Caco-2 (cell line): ENCODE data around the gene GPR37. TPM values are rescaled to one million over a fixed set of nuclear protein-coding genes. Genes with fewer than 3 reads are reported as not detected.

Source experiments
- BruUV-seq: library from RNA; stranded (reverse); fragments of 400-500 nt; replicated peaks from 2 replicates; lab custom pipeline; 2021; lab: Mats Ljungman, UMichigan
- CTCF ChIA-PET: fragments of 300-600 bp; sonication (Branson Sonifier 250); formaldehyde crosslinking; loops from one replicate; lab custom pipeline; 2022; ENCODE audit warnings: antibody characterized with exemption; lab: Charles Lee
- POLR2A ChIA-PET: fragments of 300-600 bp; sonication (Branson Sonifier 250); formaldehyde crosslinking; loops from one replicate; lab custom pipeline; 2022; ENCODE audit warnings: antibody characterized with exemption; lab: Charles Lee
- DNase-seq, 2 experiments: peaks; one replicate each; pipeline versions ENCODE4 v3.0.0 to v3.0.0-alpha.2; 2020 to 2022
- H3K27me3 ChIP-seq: replicated peaks from 2 replicates; pipeline ENCODE4 v1.6.0; 2011; ENCODE audit warnings: low read length; ENCODE audit not compliant: control insufficient read depth, insufficient read depth
- H3K36me3 ChIP-seq: 2 replicates; pipeline ENCODE4 v1.5.1; 2011; ENCODE audit warnings: low read length; ENCODE audit not compliant: control insufficient read depth, insufficient read depth
- H3K4me1 ChIP-seq: fragments of 250-450 bp; sonication (Bioruptor Pico); 2 replicates; pipeline ENCODE4 v1.5.1; 2020; ENCODE audit warnings: mild to moderate bottlenecking
- H3K4me3 ChIP-seq: 2 replicates; pipeline ENCODE4 v1.5.1; 2011; ENCODE audit warnings: low read depth, mild to moderate bottlenecking, control low read depth, low read length
- H3K9me3 ChIP-seq: fragments of 250-450 bp; sonication (Bioruptor Pico); 2 replicates; pipeline ENCODE4 v1.5.1; 2020; ENCODE audit warnings: mild to moderate bottlenecking, moderate library complexity
- H3K27ac Mint-ChIP-seq: one replicate; pipeline ENCODE4 v1.8.0; 2022; ENCODE audit warnings: mixed read lengths; ENCODE audit not compliant: unreplicated experiment
- H3K27me3 Mint-ChIP-seq: one replicate; pipeline ENCODE4 v1.8.0; 2022; ENCODE audit warnings: mixed read lengths; ENCODE audit not compliant: insufficient read depth, unreplicated experiment
- H3K36me3 Mint-ChIP-seq: one replicate; pipeline ENCODE4 v1.8.0; 2022; ENCODE audit warnings: mild to moderate bottlenecking, mixed read lengths; ENCODE audit not compliant: insufficient read depth, unreplicated experiment
- H3K4me1 Mint-ChIP-seq: one replicate; pipeline ENCODE4 v1.8.0; 2022; ENCODE audit warnings: low read depth, mixed read lengths; ENCODE audit not compliant: unreplicated experiment
- H3K4me3 Mint-ChIP-seq: one replicate; pipeline ENCODE4 v1.8.0; 2022; ENCODE audit warnings: mild to moderate bottlenecking, moderate library complexity, mixed read lengths; ENCODE audit not compliant: unreplicated experiment
- H3K9me3 Mint-ChIP-seq: one replicate; pipeline ENCODE4 v1.8.0; 2022; ENCODE audit warnings: mixed read lengths; ENCODE audit not compliant: unreplicated experiment
- CTCF ChIP-seq, 2 experiments: fragments of 200-600 bp in 1 of 2; IDR thresholded peaks; 1 replicate in 1 of 2; 2 replicates in 1 of 2; pipeline versions ENCODE4 v1.5.1 to v1.8.0; 2011 to 2022; ENCODE audit warnings: antibody characterized with exemption in 1 of 2, control low read depth in 1 of 2, inconsistent platforms in 1 of 2, low read depth in 1 of 2, low read length in 1 of 2, mild to moderate bottlenecking in 1 of 2, moderate library complexity in 1 of 2; ENCODE audit not compliant: insufficient read depth in 1 of 2, severe bottlenecking in 1 of 2, unreplicated experiment in 1 of 2
- intact Hi-C: fragments of 100-400 bp; cut with micrococcal nuclease; formaldehyde crosslinking; loops from one replicate; pipeline ENCODE4 v1.10.0; 2022; ENCODE audit not compliant: unreplicated experiment
- total RNA-seq: library from RNA; stranded (reverse); gene quantifications from 2 replicates; pipeline ENCODE4 v1.2.3, GENCODE V29; 2022

GPR37 gene
- total RNA-seq, 1 experiment from 2014 or later = 0.50 TPM

- H3K4me1 ChIP-seq = no peaks in the 10 kb centered on the region
- no peak overlapping the region for H3K4me3 Mint-ChIP-seq
- no peaks in the 10 kb centered on the region for H3K36me3 ChIP-seq
- peak in 1 of 2 experiments; percentile 1 for DNase-seq
- no peaks in the 10 kb centered on the region for H3K9me3 ChIP-seq
- H3K27ac Mint-ChIP-seq = no peak overlapping the region
- intact Hi-C loops = no loop called here
- H3K27me3 ChIP-seq = no peaks in the 10 kb centered on the region
- ChIA-PET CTCF (no interaction called here), POLR2A (interaction anchor here (0.7 kb wide), 1 partner anchor 13 kb away, joined by 3 read pairs; no protein-coding TSS in a partner anchor)
- no peak for TF ChIP-seq CTCF (IDR thresholded peaks at IDR 0.05; ENCODE audit: insufficient read depth in 1 of 2, low read depth in 1 of 2, low read length in 1 of 2, severe bottlenecking in 1 of 2, unreplicated experiment in 1 of 2)
- no peak overlapping the region for H3K4me3 ChIP-seq
- H3K9me3 Mint-ChIP-seq = no peaks in the 10 kb centered on the region
- no TSS peak for BruUV-seq
- H3K27me3 Mint-ChIP-seq = no peaks in the 10 kb centered on the region
- H3K36me3 Mint-ChIP-seq = no peaks in the 10 kb centered on the region
- no peaks in the 10 kb centered on the region for H3K4me1 Mint-ChIP-seq
These were observed 45.4 kb downstream of the GPR37 start for GRCh38 chr7:124720195-124720594.

GRCh38 chr7:124718032-124718766 is 47.4 kb downstream of the GPR37 start:
- CTCF ChIA-PET = no interaction called here
- intact Hi-C loops = no loop called here
- no peak for DNase-seq

GRCh38 chr7:124716894-124717293 is 48.7 kb downstream of the GPR37 start:
- H3K27me3 Mint-ChIP-seq = peaks cover 1% of the 10 kb centered on the region
- DNase-seq = no peak
- H3K36me3 ChIP-seq = no peaks in the 10 kb centered on the region
- ChIA-PET POLR2A (no interaction called here), CTCF (no interaction called here)
- H3K27me3 ChIP-seq = no peaks in the 10 kb centered on the region
- no peak overlapping the region for H3K4me3 ChIP-seq
- no peak for TF ChIP-seq CTCF (IDR thresholded peaks at IDR 0.05; ENCODE audit: insufficient read depth in 1 of 2, low read depth in 1 of 2, low read length in 1 of 2, severe bottlenecking in 1 of 2, unreplicated experiment in 1 of 2)
- no peaks in the 10 kb centered on the region for H3K36me3 Mint-ChIP-seq
- no TSS peak for BruUV-seq
- no peaks in the 10 kb centered on the region for H3K4me1 Mint-ChIP-seq
- no peaks in the 10 kb centered on the region for H3K9me3 ChIP-seq
- no peak overlapping the region for H3K27ac Mint-ChIP-seq
- no peaks in the 10 kb centered on the region for H3K4me1 ChIP-seq
- no peak overlapping the region for H3K4me3 Mint-ChIP-seq
- intact Hi-C loops = no loop called here
- H3K9me3 Mint-ChIP-seq = no peaks in the 10 kb centered on the region

More at GRCh38 chr7:124718032-124718766, 47.4 kb downstream of the GPR37 start:
- no peaks in the 10 kb centered on the region for H3K9me3 ChIP-seq
- Mint-ChIP-seq H3K4me1 (no peaks in the 10 kb centered on the region), H3K27me3 (no peaks in the 10 kb centered on the region), H3K36me3 (no peaks in the 10 kb centered on the region), H3K27ac (no peak overlapping the region), H3K4me3 (no peak overlapping the region), H3K9me3 (no peaks in the 10 kb centered on the region)
- no peaks in the 10 kb centered on the region for H3K27me3 ChIP-seq
- no peaks in the 10 kb centered on the region for H3K36me3 ChIP-seq
- POLR2A ChIA-PET = no interaction called here
- H3K4me1 ChIP-seq = no peaks in the 10 kb centered on the region
- TF ChIP-seq CTCF (IDR thresholded peaks at IDR 0.05; ENCODE audit: insufficient read depth in 1 of 2, low read depth in 1 of 2, low read length in 1 of 2, severe bottlenecking in 1 of 2, unreplicated experiment in 1 of 2) = no peak
- no peak overlapping the region for H3K4me3 ChIP-seq
- no TSS peak for BruUV-seq
